Measurements from ENCODE around the gene KNDC1.

KNDC1 gene

GRCh38 chr10:133190225-133190624 lies 30.2 kb downstream of the KNDC1 start:
- no peak for DNase-seq (ENCODE audit: low read depth in 2 of 2)

GRCh38 chr10:133191651-133192050 lies 31.6 kb downstream of the KNDC1 start:
- no peak for DNase-seq (ENCODE audit: low read depth in 2 of 2)

- DNase-seq (ENCODE audit: low read depth in 2 of 2): no peak
These were observed 34.1 kb downstream of the KNDC1 start for GRCh38 chr10:133194151-133194550.

GRCh38 chr10:133195096-133195495 lies 35.1 kb downstream of the KNDC1 start:
- no peak for DNase-seq (ENCODE audit: low read depth in 2 of 2)

GRCh38 chr10:133195611-133196010 lies 35.6 kb downstream of the KNDC1 start:
- DNase-seq (ENCODE audit: low read depth in 2 of 2): no peak

- no peak for DNase-seq (ENCODE audit: low read depth in 2 of 2)
These were observed 36.3 kb downstream of the KNDC1 start for GRCh38 chr10:133196221-133196915.

GRCh38 chr10:133196936-133197758 lies 37.1 kb downstream of the KNDC1 start:
- no peak for DNase-seq (ENCODE audit: low read depth in 2 of 2)

- DNase-seq (ENCODE audit: low read depth in 2 of 2): no peak
These were observed 37.8 kb downstream of the KNDC1 start for GRCh38 chr10:133197786-133198185.

GRCh38 chr10:133198206-133198605 lies 38.2 kb downstream of the KNDC1 start:
- no peak for DNase-seq (ENCODE audit: low read depth in 2 of 2)

GRCh38 chr10:133198621-133199487 lies 38.8 kb downstream of the KNDC1 start:
- DNase-seq (ENCODE audit: low read depth in 2 of 2): no peak

- no peak for DNase-seq (ENCODE audit: low read depth in 2 of 2)
These were observed 39.5 kb downstream of the KNDC1 start for GRCh38 chr10:133199488-133199885.

- no peak for DNase-seq (ENCODE audit: low read depth in 2 of 2)
These were observed 40.1 kb downstream of the KNDC1 start for GRCh38 chr10:133199992-133200611.

- no peak for DNase-seq (ENCODE audit: low read depth in 2 of 2)
These were observed 40.6 kb downstream of the KNDC1 start for GRCh38 chr10:133200621-133201031.

- no peak for DNase-seq (ENCODE audit: low read depth in 2 of 2)
These were observed 41.3 kb downstream of the KNDC1 start for GRCh38 chr10:133201151-133201947.

- no peak for DNase-seq (ENCODE audit: low read depth in 2 of 2)
These were observed 42.1 kb downstream of the KNDC1 start for GRCh38 chr10:133201948-133202725.

- no peak for DNase-seq (ENCODE audit: low read depth in 2 of 2)
These were observed 43.0 kb downstream of the KNDC1 start for GRCh38 chr10:133202778-133203651.

- no peak for DNase-seq (ENCODE audit: low read depth in 2 of 2)
These were observed 43.7 kb downstream of the KNDC1 start for GRCh38 chr10:133203652-133204195.

- no peak for DNase-seq (ENCODE audit: low read depth in 2 of 2)
These were observed 44.4 kb downstream of the KNDC1 start for GRCh38 chr10:133204226-133205015.
